Gastroesophageal sphincter (tissue), 4 donors: ENCODE measurements around the gene CNTNAP2. TPM values are rescaled to one million over a fixed set of nuclear protein-coding genes. Genes with fewer than 3 reads are reported as not detected.

Experiments used
- ATAC-seq: fragments of 150-250 bp; one replicate; pipeline ENCODE4 v1.9.1; 2016; ENCODE audit warnings: mild to moderate bottlenecking, moderate library complexity
- H3K27ac ChIP-seq, 4 donors: fragments of 200-600 bp; sonication (generic) in 3 of 4; 1 replicate in 3 of 4; 2 replicates in 1 of 4; pipeline ENCODE4 v1.5.1; 2016 to 2019
- H3K27me3 ChIP-seq: fragments of 200-600 bp; sonication (generic); one replicate; pipeline ENCODE4 v1.5.1; 2019
- H3K36me3 ChIP-seq, 2 donors: fragments of 200-600 bp; sonication (generic); one replicate each; pipeline ENCODE4 v1.5.1; 2019; ENCODE audit warnings: control low read depth in 1 of 2
- H3K4me1 ChIP-seq, 3 donors: fragments of 200-600 bp; sonication (generic); 1 replicate in 2 of 3; 2 replicates in 1 of 3; pipeline ENCODE4 v1.5.1; 2016 to 2019; ENCODE audit warnings: control low read depth in 2 of 3
- H3K4me3 ChIP-seq, 2 donors: fragments of 200-600 bp; sonication (generic); one replicate each; pipeline ENCODE4 v1.5.1; 2019; ENCODE audit warnings: mild to moderate bottlenecking in 1 of 2, moderate library complexity in 1 of 2
- H3K9me3 ChIP-seq, 3 donors: fragments of 200-600 bp; sonication (generic); one replicate each; pipeline ENCODE4 v1.5.1; 2017 to 2019; ENCODE audit warnings: control low read depth in 2 of 3
- CTCF ChIP-seq, 4 experiments: fragments of 200-600 bp in 2 of 4; fragments of 450-650 bp in 2 of 4; sonication (generic) in 1 of 4; IDR thresholded peaks; one replicate each; pipeline ENCODE4 v1.5.1; 2017 to 2019; ENCODE audit warnings: antibody characterized with exemption in 4 of 4, mild to moderate bottlenecking in 2 of 4, moderate library complexity in 2 of 4
- EP300 ChIP-seq: sonication (generic); formaldehyde crosslinking; IDR thresholded peaks from one replicate; pipeline ENCODE4 v1.6.1; 2017; ENCODE audit warnings: antibody characterized with exemption, mild to moderate bottlenecking
- POLR2A ChIP-seq, 2 donors: fragments of 450-650 bp; IDR thresholded peaks; one replicate each; pipeline ENCODE4 v1.6.1; 2017; ENCODE audit warnings: antibody characterized with exemption in 2 of 2, mild to moderate bottlenecking in 2 of 2, moderate library complexity in 1 of 2
- POLR2AphosphoS5 ChIP-seq: sonication (generic); formaldehyde crosslinking; IDR thresholded peaks from one replicate; pipeline ENCODE4 v1.6.1; 2017; ENCODE audit warnings: antibody characterized with exemption
- WGBS, 2 donors: methylation state at CpG; one replicate each; pipeline ENCODE4 v1.1.5; 2018; ENCODE audit warnings: low coverage in 1 of 2; 5-methylcytosine and 5-hydroxymethylcytosine counted together
- total RNA-seq, 4 donors: library from RNA; depleted of rRNA; stranded (reverse); fragments of >200 nt; gene quantifications; one replicate each; pipeline ENCODE4 v1.1.0, GENCODE V29; 2016

Gene CNTNAP2
- total RNA-seq, 4 donors from 2014 or later, result 1.5 to 8.9 (median 3.2) TPM

GRCh38 chr7:148014001-148014400, 1897.4 kb downstream of the CNTNAP2 start:
- ATAC-seq, result no peak
- Histone ChIP-seq H3K27ac (no peak overlapping the region), H3K36me3 (no peaks in the 10 kb centered on the region), H3K9me3 (no peaks in the 10 kb centered on the region), H3K27me3 (no peaks in the 10 kb centered on the region), H3K4me1 (no peaks in the 10 kb centered on the region), H3K4me3 (no peak overlapping the region)
- TF ChIP-seq POLR2A (IDR thresholded peaks at IDR 0.05) (no peak), EP300 (no peak), POLR2AphosphoS5 (no peak)
- 83 to 92% methylated on average over 6 of the region's 6 CpGs for WGBS, 2 donors

GRCh38 chr7:148014541-148014940, 1897.9 kb downstream of the CNTNAP2 start:
- no peaks in the 10 kb centered on the region for H3K4me1 ChIP-seq
- H3K27ac ChIP-seq, result no peak overlapping the region
- no peaks in the 10 kb centered on the region for H3K9me3 ChIP-seq
- ATAC-seq, result no peak
- WGBS, 2 donors, result 71% methylated on average over 4 of the region's 4 CpGs
- H3K36me3 ChIP-seq, result no peaks in the 10 kb centered on the region
- H3K27me3 ChIP-seq, result no peaks in the 10 kb centered on the region
- TF ChIP-seq CTCF (IDR thresholded peaks at IDR 0.05) (no peak), POLR2A (IDR thresholded peaks at IDR 0.05) (no peak), EP300 (no peak)
- no peak overlapping the region for H3K4me3 ChIP-seq

- no peaks in the 10 kb centered on the region for H3K36me3 ChIP-seq
- no peak overlapping the region for H3K27ac ChIP-seq
- H3K27me3 ChIP-seq, result no peaks in the 10 kb centered on the region
- H3K4me1 ChIP-seq, result no peaks in the 10 kb centered on the region
- 40 to 41% methylated on average over 2 of the region's 2 CpGs for WGBS, 2 donors
- TF ChIP-seq EP300 (no peak), CTCF (IDR thresholded peaks at IDR 0.05) (no peak), POLR2A (IDR thresholded peaks at IDR 0.05) (no peak), POLR2AphosphoS5 (no peak)
- no peak overlapping the region for H3K4me3 ChIP-seq
- no peak for ATAC-seq
- H3K9me3 ChIP-seq, result no peaks in the 10 kb centered on the region
Measured at GRCh38 chr7:148017126-148017525, 1900.5 kb downstream of the CNTNAP2 start.

GRCh38 chr7:148020679-148021078, 1904.1 kb downstream of the CNTNAP2 start:
- WGBS, 2 donors, result 55 to 70% methylated on average over 6 of the region's 6 CpGs
- no peaks in the 10 kb centered on the region for H3K36me3 ChIP-seq
- H3K9me3 ChIP-seq, result no peaks in the 10 kb centered on the region
- no peaks in the 10 kb centered on the region for H3K27me3 ChIP-seq
- no peaks in the 10 kb centered on the region for H3K4me1 ChIP-seq
- no peak overlapping the region for H3K4me3 ChIP-seq
- no peak for ATAC-seq
- H3K27ac ChIP-seq, result no peak overlapping the region
- TF ChIP-seq POLR2AphosphoS5, result no peak
- TF ChIP-seq EP300, result no peak
- TF ChIP-seq CTCF (IDR thresholded peaks at IDR 0.05), result no peak
- TF ChIP-seq POLR2A (IDR thresholded peaks at IDR 0.05), result no peak

- Histone ChIP-seq H3K36me3 (no peaks in the 10 kb centered on the region), H3K27ac (no peak overlapping the region), H3K27me3 (no peaks in the 10 kb centered on the region), H3K4me1 (no peaks in the 10 kb centered on the region), H3K4me3 (no peak overlapping the region), H3K9me3 (no peaks in the 10 kb centered on the region)
- ATAC-seq, result no peak
- 86 to 93% methylated on average over 14 of the region's 17 CpGs for WGBS, 2 donors
- no peak for TF ChIP-seq CTCF (IDR thresholded peaks at IDR 0.05)
Measured at GRCh38 chr7:148021507-148022045, 1905.0 kb downstream of the CNTNAP2 start.
